ENCODE measurements around the gene ITSN2. TPM values are rescaled to one million over a fixed set of nuclear protein-coding genes. Genes with fewer than 3 reads are reported as not detected.

ITSN2 gene
- total and polyA plus RNA-seq, 2 of the 8 experiments (the other 6 are each of a cell fraction or from before 2014, with no cell fraction given): 9.3 to 17.0 TPM

DNA sequence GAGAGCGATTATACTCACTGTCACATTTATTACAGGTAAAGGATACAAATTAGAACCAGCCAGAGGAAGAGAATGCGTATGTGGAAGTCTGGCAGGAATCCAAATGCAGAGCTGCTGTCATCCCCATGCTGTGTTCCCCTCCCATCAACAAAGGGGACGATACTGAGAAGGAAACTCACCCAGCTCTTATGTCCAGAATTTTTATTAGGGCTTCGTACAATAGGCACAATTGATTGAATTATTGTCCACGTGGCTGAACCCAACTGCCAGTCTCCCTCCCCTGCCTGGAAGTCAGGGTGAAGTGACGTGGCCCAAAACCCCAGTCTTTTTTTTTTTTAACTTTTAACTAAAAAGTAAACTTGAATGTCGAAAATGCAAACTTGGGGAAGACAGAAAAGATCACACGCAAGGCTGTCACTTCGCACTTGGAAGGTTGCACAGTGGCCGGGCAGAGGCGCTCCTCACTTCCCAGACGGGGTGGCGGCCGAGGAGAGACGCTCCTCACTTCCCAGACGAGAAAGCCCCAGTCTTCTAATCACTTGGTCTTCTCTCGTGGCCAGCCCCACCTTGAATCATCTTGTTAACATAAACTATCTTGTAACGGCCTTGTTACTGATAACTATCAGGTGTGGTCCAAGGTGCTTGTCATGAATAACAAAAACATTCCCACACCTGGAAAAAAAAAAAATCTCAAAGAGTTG is 40.0 kb upstream of the ITSN2 start:
- Histone ChIP-seq H3K23ac (ENCODE audit: insufficient read length) (no peak overlapping the region), H3K18ac (ENCODE audit: extremely low read depth, low read length) (no peak overlapping the region), H2BK120ac (replicated peaks; ENCODE audit: low read depth, low read length) (no peak overlapping the region), H4K20me1 (replicated peaks in 1 of 2; ENCODE audit: control insufficient read depth in 1 of 2, insufficient read depth in 2 of 2, low read length in 2 of 2) (no peaks in the 10 kb centered on the region), H3K56ac (replicated peaks; ENCODE audit: insufficient read length, low read depth, low read length) (no peak overlapping the region), H4K91ac (replicated peaks; ENCODE audit: insufficient read length, low read length) (no peak overlapping the region), H3K4me3 (ENCODE audit: extremely low read depth in 1 of 4, insufficient read depth in 2 of 4, low read depth in 3 of 4, low read length in 4 of 4) (no peak overlapping the region), H2BK12ac (ENCODE audit: low read depth, low read length) (no peak overlapping the region), H3K9me3 (ENCODE audit: insufficient read depth in 2 of 2, low read depth in 1 of 2, low read length in 1 of 2) (peaks cover 0 to 3% of the 10 kb centered on the region in 2 experiments; a peak in 1 of 4 replicates), H3K79me1 (ENCODE audit: low read depth, low read length) (no peaks in the 10 kb centered on the region), H3K27me3 (replicated peaks in 1 of 4; ENCODE audit: control insufficient read depth in 3 of 4, extremely low read depth in 1 of 4, insufficient read depth in 3 of 4, low read length in 3 of 4) (no peaks in the 10 kb centered on the region), H3K23me2 (ENCODE audit: low read depth, low read length) (no peaks in the 10 kb centered on the region), H2BK5ac (ENCODE audit: low read depth, low read length) (no peak overlapping the region), H3K4me2 (ENCODE audit: insufficient read depth in 1 of 2, low read depth in 2 of 2, low read length in 2 of 2) (no peak overlapping the region), H3K14ac (ENCODE audit: insufficient read length) (no peak overlapping the region), H3K4me1 (replicated peaks in 1 of 4; ENCODE audit: control insufficient read depth in 3 of 4, insufficient read depth in 4 of 4, low read length in 3 of 4) (no peaks in the 10 kb centered on the region), H2AK5ac (ENCODE audit: low read depth, low read length) (no peak overlapping the region), H2BK20ac (ENCODE audit: low read length) (no peak overlapping the region), H4K5ac (ENCODE audit: insufficient read length, low read depth, low read length) (no peak overlapping the region), H2AFZ (ENCODE audit: low read length) (no peak overlapping the region), H3K36me3 (ENCODE audit: control insufficient read depth in 2 of 4, insufficient read depth in 4 of 4, low read length in 3 of 4) (no peaks in the 10 kb centered on the region), H3K79me2 (ENCODE audit: control insufficient read depth in 1 of 2, insufficient read depth in 2 of 2, low read length in 2 of 2) (no peaks in the 10 kb centered on the region), H4K8ac (ENCODE audit: extremely low read depth, insufficient read depth, low read length) (no peak overlapping the region), H3K27ac (ENCODE audit: low read depth, low read length) (no peak overlapping the region), H2BK15ac (ENCODE audit: low read length) (no peak overlapping the region), H3K9ac (replicated peaks in 1 of 4; ENCODE audit: extremely low read depth in 1 of 4, low read depth in 3 of 4, low read length in 3 of 4) (no peak overlapping the region), H3K4ac (replicated peaks; ENCODE audit: insufficient read length, low read depth, low read length) (no peak overlapping the region)
- ChIA-PET POLR2A (ENCODE audit: partially characterized antibody) (no interaction called here), CTCF (ENCODE audit: partially characterized antibody) (interaction anchor here (0.6 to 2.2 kb wide), 2 partner anchors 9 to 124 kb away, joined by 3 to 19 read pairs; no protein-coding TSS in a partner anchor)
- DNase-seq (ENCODE audit: low read depth in 1 of 2, low spot score in 2 of 2) (no peak), FAIRE-seq (no peak)
- TF ChIP-seq EGR1 (IDR thresholded peaks at IDR 0.05; ENCODE audit: borderline replicate concordance, low read depth, low read length) (no peak), RAD21 (IDR thresholded peaks at IDR 0.05 in 1 of 2, conservative IDR thresholded peaks at IDR 0.05 in 1 of 2; ENCODE audit: low read depth in 2 of 2, low read length in 2 of 2) (0 out of 4 replicates have a peak, but pooled peaks of 1 of the 2 experiments have one; percentile 2)
- 83% methylated on average over 18 of the region's 18 CpGs; no CpG with 5 or more reads in 1 of the 2 experiments for WGBS, 2 experiments (ENCODE audit: extremely low coverage in 1 of 2, insufficient coverage in 1 of 2, insufficient read length in 1 of 2, insufficient replicate concordance in 2 of 2, low coverage in 1 of 2, low lambda C conversion rate in 2 of 2, missing lambda C conversion rate in 1 of 2)

All from H1 (cell line).